NCI-H2227 treated with DMSO at 0.1 percent for 48 hours (cell line): ENCODE measurements around the gene SMTNL2.
"Not testable (repeated sequence)": the region's sequence is repeated elsewhere in the genome, so short reads cannot be mapped to it uniquely, and the experiment has no call there.

Source experiments
- DNase-seq: peaks from one replicate; lab custom pipeline; 2025; lab: John Stamatoyannopoulos, UW

Gene SMTNL2

GRCh38 chr17:4635823-4636375 is 51.6 kb downstream of the SMTNL2 start:
- no peak for DNase-seq

GRCh38 chr17:4636474-4637100 is 52.3 kb downstream of the SMTNL2 start:
- no peak for DNase-seq

- DNase-seq: not testable (repeated sequence)
Measured at GRCh38 chr17:4638766-4639165, 54.4 kb downstream of the SMTNL2 start.

- DNase-seq: not testable (repeated sequence)
Measured at GRCh38 chr17:4639301-4640059, 55.2 kb downstream of the SMTNL2 start.

GRCh38 chr17:4640569-4641188 is 56.4 kb downstream of the SMTNL2 start:
- DNase-seq: not testable (repeated sequence)

- no peak for DNase-seq
Measured at GRCh38 chr17:4641297-4642195, 57.2 kb downstream of the SMTNL2 start, which contains the start of gene ALOX15. TSS of gene ALOX15 (minus strand) at chr17:4641678. CDS start at chr17:4641651, 27 bp downstream.

GRCh38 chr17:4642286-4642685 is 58.0 kb downstream of the SMTNL2 start:
- DNase-seq: no peak

- no peak for DNase-seq
Measured at GRCh38 chr17:4643676-4644075, 59.3 kb downstream of the SMTNL2 start.

GRCh38 chr17:4645642-4646041 is 61.3 kb downstream of the SMTNL2 start:
- no peak for DNase-seq

GRCh38 chr17:4648741-4649140 is 64.4 kb downstream of the SMTNL2 start:
- DNase-seq: no peak

GRCh38 chr17:4652997-4653396 is 68.7 kb downstream of the SMTNL2 start:
- no peak for DNase-seq

- not testable (repeated sequence) for DNase-seq
Measured at GRCh38 chr17:4655933-4656332, 71.6 kb downstream of the SMTNL2 start.

GRCh38 chr17:4657678-4658077 is 73.3 kb downstream of the SMTNL2 start:
- no peak for DNase-seq
